GM23338 (cell line): ENCODE data around the gene POLR3E. TPM values are rescaled to one million over a fixed set of nuclear protein-coding genes. Genes with fewer than 3 reads are reported as not detected.

ENCODE experiments used
- polyA plus RNA-seq: library from polyadenylated mRNA; unstranded; fragments of >200 nt; fragmentation: Nextera tagmentation; extraction: Ambion mirVana; gene quantifications from 2 replicates; pipeline ENCODE4 v1.2.1, GENCODE V29; 2016
- total RNA-seq: library from RNA; depleted of rRNA; stranded (reverse); fragments of >200 nt; shearing (Covaris generic); gene quantifications from 2 replicates; pipeline ENCODE4 v1.2.3, GENCODE V29; 2014; rRNA removed

The POLR3E gene
- total and polyA plus RNA-seq, 2 experiments from 2014 or later, result 62.7 to 141 TPM

Other genes starting within 250 kb of the POLR3E start
- 0.45 TPM in 1 of 2 replicates, not detected in the other for gene VWA3A, start 204.9 kb upstream of the POLR3E start, total RNA-seq
- gene VWA3A, start 204.9 kb upstream of the POLR3E start, polyA plus RNA-seq, result not detected in 2 replicates
- gene SDR42E2, start 134.9 kb upstream of the POLR3E start, total RNA-seq, result 0.08 TPM in 1 of 2 replicates, not detected in the other
- gene SDR42E2, start 134.9 kb upstream of the POLR3E start, polyA plus RNA-seq, result 0.15 and 0.26 TPM in 2 replicates
- 23.9 and 26.8 TPM in 2 replicates for gene EEF2K, start 91.1 kb upstream of the POLR3E start, total RNA-seq
- gene EEF2K, start 91.1 kb upstream of the POLR3E start, polyA plus RNA-seq, result 5.4 and 5.7 TPM in 2 replicates
- 39.3 and 43.7 TPM in 2 replicates for gene CDR2, start 77.2 kb downstream of the POLR3E start, total RNA-seq
- 13.0 and 17.7 TPM in 2 replicates for gene CDR2, start 77.2 kb downstream of the POLR3E start, polyA plus RNA-seq
- 271 and 308 TPM in 2 replicates for gene NPIPB5, start 213.5 kb downstream of the POLR3E start, total RNA-seq
- gene NPIPB5, start 213.5 kb downstream of the POLR3E start, polyA plus RNA-seq, result 97.8 and 144 TPM in 2 replicates